ENCODE results near the gene DAW1.

- TF ChIP-seq SUZ12 (IDR thresholded peaks at IDR 0.05) (no peak), L3MBTL2 (conservative IDR thresholded peaks at IDR 0.05) (no peak), SP1 (IDR thresholded peaks at IDR 0.05) (no peak), PKNOX1 (IDR thresholded peaks at IDR 0.05) (no peak), ZNF384 (IDR thresholded peaks at IDR 0.05) (no peak), FOXM1 (IDR thresholded peaks at IDR 0.05; ENCODE audit: borderline replicate concordance) (no peak), FOXA1 (IDR thresholded peaks at IDR 0.05) (no peak), CTBP1 (IDR thresholded peaks at IDR 0.05; ENCODE audit: borderline replicate concordance) (no peak), NFRKB (IDR thresholded peaks at IDR 0.05) (no peak), FOXK2 (IDR thresholded peaks at IDR 0.05) (no peak)
These were observed 8.5 kb upstream of the DAW1 start for GRCh38 chr2:227862741-227863588.

All from HEK293T (cell line).